Fibroblast of villous mesenchyme (primary cell): ENCODE data around the gene HAUS2. TPM values are rescaled to one million over a fixed set of nuclear protein-coding genes. Genes with fewer than 3 reads are reported as not detected.
A peak's percentile ranks its signal among the peaks of the same experiment; 100 is the strongest.

Source experiments
- DNase-seq: peaks from one replicate; pipeline ENCODE4 v3.0.0-alpha.2; 2010; ENCODE audit warnings: low read depth
- H3K4me3 ChIP-seq: 2 replicates; pipeline ENCODE4 v1.5.1; 2011; ENCODE audit warnings: low read depth, mild to moderate bottlenecking, low read length
- CTCF ChIP-seq: IDR thresholded peaks from 2 replicates; pipeline ENCODE4 v1.5.1; 2012; ENCODE audit warnings: low read depth, mild to moderate bottlenecking, low read length; ENCODE audit not compliant: insufficient read depth
- total RNA-seq: library from RNA; depleted of rRNA; stranded (reverse); fragments of >200 nt; gene quantifications from 2 replicates; pipeline ENCODE4 v1.2.3, GENCODE V29; 2012

Gene HAUS2
- total RNA-seq = 25.9 and 26.7 TPM in 2 replicates

DNA sequence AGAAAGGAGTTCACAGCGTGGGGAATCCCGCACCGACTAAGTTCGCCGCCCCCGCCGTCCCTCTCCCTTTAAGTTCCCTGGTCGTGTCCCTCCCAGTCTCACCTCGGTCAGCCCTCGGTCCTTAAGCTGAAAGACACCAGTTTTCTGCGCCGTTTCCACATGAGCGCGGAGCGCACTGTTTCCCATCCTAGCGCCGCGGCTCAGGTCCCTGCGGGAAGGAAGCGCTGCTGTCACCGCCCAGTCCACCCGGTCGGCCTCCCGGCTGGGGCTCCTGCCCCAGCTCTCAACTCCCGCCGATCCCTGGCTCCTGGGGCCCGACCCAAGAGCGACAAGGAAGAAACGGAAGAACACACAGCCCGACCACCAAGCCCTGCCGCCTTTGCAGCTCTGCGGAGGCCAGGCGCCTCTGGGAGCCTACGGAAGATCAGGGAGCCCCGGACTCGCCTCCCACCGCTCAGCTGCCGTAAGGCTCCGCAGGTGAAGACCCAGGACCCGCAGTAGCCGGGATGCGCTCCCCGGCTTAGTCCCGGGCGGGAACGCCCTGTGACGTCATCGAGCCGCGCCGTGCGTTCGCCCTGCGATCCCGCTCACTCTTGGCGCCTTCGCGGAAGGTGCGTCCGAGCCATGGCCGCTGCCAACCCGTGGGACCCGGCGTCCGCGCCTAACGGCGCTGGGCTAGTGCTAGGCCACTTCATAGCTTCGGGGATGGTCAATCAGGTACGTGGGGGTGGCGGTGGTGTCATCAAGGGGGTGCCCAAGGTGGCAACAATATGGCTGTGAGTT lies at the start of gene HAUS2, which contains the start of gene LRRC57:
Gene HAUS2 (plus strand): TSS at position 590 of the 783 bp plus-strand sequence. CDS start 35 bp downstream, at position 625.
Gene LRRC57 (minus strand): TSS at position 545 of the 783 bp plus-strand sequence. CDS start 359 bp downstream, at position 186.
- H3K4me3 ChIP-seq = peak within 1 kb of the TSS; percentile 96
- DNase-seq = peak; percentile 86
- TF ChIP-seq CTCF = no peak

DNA sequence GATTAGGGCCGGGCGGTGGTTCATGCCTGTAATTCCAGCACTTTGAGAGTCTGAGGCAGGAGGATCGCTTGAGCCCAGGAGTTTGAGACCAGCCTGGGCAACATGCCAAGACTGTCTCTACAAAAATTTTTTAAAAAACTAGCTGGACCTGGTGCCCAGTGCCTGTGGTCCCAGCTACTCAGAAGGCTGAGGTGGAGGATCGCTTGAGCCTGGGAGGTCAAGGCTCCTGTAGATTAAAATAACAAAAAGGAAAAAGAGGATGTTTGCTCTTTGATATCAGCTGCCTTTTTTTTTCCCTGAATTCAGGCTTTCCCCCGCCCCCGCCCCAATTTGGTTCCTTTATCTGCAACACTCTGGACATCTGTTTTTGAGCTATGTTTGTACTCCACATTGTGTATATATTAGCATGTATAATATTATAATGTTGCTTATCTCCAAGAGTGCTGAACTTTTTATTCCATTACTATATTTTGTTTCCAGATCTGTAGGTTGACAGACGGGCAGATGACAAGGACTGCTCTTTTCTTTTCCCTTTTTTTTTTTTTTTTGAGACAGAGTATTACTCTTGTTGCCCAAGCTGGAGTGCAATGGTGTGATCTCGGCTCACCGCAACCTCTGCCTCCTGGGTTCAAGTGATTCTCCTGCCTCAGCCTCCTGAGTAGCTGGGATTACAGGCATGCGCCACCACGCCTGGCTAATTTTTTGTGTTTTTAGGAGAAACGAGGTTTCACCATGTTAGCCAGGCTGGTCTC lies 48.6 kb upstream of the HAUS2 start:
- H3K4me3 ChIP-seq = no peak overlapping the region
- TF ChIP-seq CTCF = no peak
- DNase-seq = peak; percentile 46

- TF ChIP-seq CTCF = no peak
- no peak for DNase-seq
- H3K4me3 ChIP-seq = no peak overlapping the region
Measured at GRCh38 chr15:42502477-42502876, 46.2 kb upstream of the HAUS2 start.

DNA sequence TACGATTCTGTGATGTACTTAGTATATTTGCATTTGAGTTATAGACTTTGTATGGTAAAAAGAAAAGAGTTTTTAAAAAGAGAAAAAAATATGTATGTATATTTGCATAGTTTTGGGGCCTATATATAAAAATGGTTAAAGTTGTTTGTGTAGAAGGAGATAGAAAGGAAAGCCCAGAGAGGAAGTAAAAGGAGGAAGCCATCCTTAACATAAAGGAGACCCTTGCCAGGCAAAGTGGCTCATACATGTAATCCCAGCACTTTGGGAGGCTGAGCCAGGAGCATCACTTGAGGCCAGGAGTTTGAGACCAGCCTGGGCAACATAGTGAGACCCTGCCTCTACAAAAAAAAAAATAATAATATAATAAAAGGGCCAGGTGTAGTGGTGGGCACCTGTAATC lies 44.8 kb upstream of the HAUS2 start:
- no peak for TF ChIP-seq CTCF
- no peak overlapping the region for H3K4me3 ChIP-seq
- DNase-seq = no peak

DNA sequence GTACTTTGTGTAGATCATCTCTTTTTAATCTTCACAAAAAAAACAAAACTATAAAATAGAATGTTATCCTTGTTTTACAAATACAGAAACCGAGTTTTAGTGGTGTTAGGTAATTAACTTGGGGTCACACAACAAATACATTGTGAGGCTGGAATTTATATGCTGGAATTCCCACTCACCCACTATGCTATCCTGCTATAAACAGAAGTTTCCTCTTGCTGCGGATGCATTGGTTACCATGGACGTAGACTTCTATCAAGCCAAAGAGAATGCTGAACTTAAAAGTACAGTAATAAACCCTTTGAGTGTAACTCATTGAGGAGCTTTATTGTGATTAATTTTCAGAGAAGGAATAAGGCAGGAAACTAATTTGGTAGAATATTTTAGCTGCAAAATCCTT lies 44.0 kb upstream of the HAUS2 start:
- H3K4me3 ChIP-seq = no peak overlapping the region
- no peak for TF ChIP-seq CTCF
- no peak for DNase-seq

DNA sequence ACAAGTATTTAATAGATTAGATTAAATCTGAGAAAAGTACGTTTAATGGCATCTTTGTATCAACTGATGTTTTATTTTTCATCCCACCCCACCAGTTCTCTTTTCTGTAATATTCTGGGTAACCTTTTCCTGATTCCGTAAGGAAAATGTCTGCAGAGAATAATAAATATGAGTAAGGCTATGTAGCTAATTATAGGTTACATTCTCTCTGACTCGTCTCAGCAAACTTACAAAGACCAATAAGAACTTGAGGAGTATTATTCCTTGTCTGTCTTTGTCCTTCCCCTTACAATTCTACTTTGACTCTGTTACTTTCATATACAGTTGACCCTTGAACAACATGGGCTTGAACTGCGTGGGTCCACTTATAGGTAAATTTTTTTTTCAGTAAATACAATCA lies 41.1 kb upstream of the HAUS2 start:
- no peak for DNase-seq
- H3K4me3 ChIP-seq = no peak overlapping the region
- no peak for TF ChIP-seq CTCF
